Measurements from ENCODE around the gene DNER. TPM values are rescaled to one million over a fixed set of nuclear protein-coding genes. Genes with fewer than 3 reads are reported as not detected.

DNER gene
- total RNA-seq, 1 donor from 2014 or later: not detected

- Mint-ChIP-seq H3K36me3 (ENCODE audit: low read depth) (no peaks in the 10 kb centered on the region), H3K9me3 (ENCODE audit: low read depth) (no peaks in the 10 kb centered on the region), H3K4me1 (ENCODE audit: low read depth) (no peaks in the 10 kb centered on the region), H3K27me3 (ENCODE audit: low read depth) (peaks cover 42% of the 10 kb centered on the region), H3K27ac (ENCODE audit: unreplicated experiment) (no peak overlapping the region), H3K4me3 (ENCODE audit: unreplicated experiment) (no peak overlapping the region)
- no peak for TF ChIP-seq CTCF (IDR thresholded peaks at IDR 0.05)
- no peak for DNase-seq (ENCODE audit: low spot score)
Observed at GRCh38 chr2:229575569-229576315, 138.6 kb downstream of the DNER start.

GRCh38 chr2:229572507-229573271 is 141.7 kb downstream of the DNER start:
- Mint-ChIP-seq H3K27me3 (ENCODE audit: low read depth) (peaks cover 18% of the 10 kb centered on the region), H3K4me3 (ENCODE audit: unreplicated experiment) (no peak overlapping the region), H3K27ac (ENCODE audit: unreplicated experiment) (no peak overlapping the region), H3K4me1 (ENCODE audit: low read depth) (no peaks in the 10 kb centered on the region), H3K9me3 (ENCODE audit: low read depth) (no peaks in the 10 kb centered on the region), H3K36me3 (ENCODE audit: low read depth) (no peaks in the 10 kb centered on the region)
- TF ChIP-seq CTCF (IDR thresholded peaks at IDR 0.05): no peak
- no peak for DNase-seq (ENCODE audit: low spot score)

- Mint-ChIP-seq H3K36me3 (ENCODE audit: low read depth) (no peaks in the 10 kb centered on the region), H3K4me1 (ENCODE audit: low read depth) (no peaks in the 10 kb centered on the region), H3K4me3 (ENCODE audit: unreplicated experiment) (no peak overlapping the region), H3K27ac (ENCODE audit: unreplicated experiment) (no peak overlapping the region), H3K27me3 (ENCODE audit: low read depth) (peaks cover 9% of the 10 kb centered on the region), H3K9me3 (ENCODE audit: low read depth) (no peaks in the 10 kb centered on the region)
- TF ChIP-seq CTCF (IDR thresholded peaks at IDR 0.05): no peak
- DNase-seq (ENCODE audit: low spot score): no peak
Observed at GRCh38 chr2:229571243-229571642, 143.1 kb downstream of the DNER start.

- Mint-ChIP-seq H3K9me3 (ENCODE audit: low read depth) (no peaks in the 10 kb centered on the region), H3K27ac (ENCODE audit: unreplicated experiment) (no peak overlapping the region), H3K27me3 (ENCODE audit: low read depth) (no peaks in the 10 kb centered on the region), H3K4me3 (ENCODE audit: unreplicated experiment) (no peak overlapping the region), H3K4me1 (ENCODE audit: low read depth) (no peaks in the 10 kb centered on the region), H3K36me3 (ENCODE audit: low read depth) (no peaks in the 10 kb centered on the region)
- DNase-seq (ENCODE audit: low spot score): no peak
- TF ChIP-seq CTCF (IDR thresholded peaks at IDR 0.05): no peak
Observed at GRCh38 chr2:229566370-229566769, 148.0 kb downstream of the DNER start.

- Mint-ChIP-seq H3K27me3 (ENCODE audit: low read depth) (no peaks in the 10 kb centered on the region), H3K36me3 (ENCODE audit: low read depth) (no peaks in the 10 kb centered on the region), H3K4me1 (ENCODE audit: low read depth) (no peaks in the 10 kb centered on the region), H3K9me3 (ENCODE audit: low read depth) (no peaks in the 10 kb centered on the region), H3K4me3 (ENCODE audit: unreplicated experiment) (no peak overlapping the region), H3K27ac (ENCODE audit: unreplicated experiment) (no peak overlapping the region)
- no peak for DNase-seq (ENCODE audit: low spot score)
- TF ChIP-seq CTCF (IDR thresholded peaks at IDR 0.05): no peak
Observed at GRCh38 chr2:229564300-229564907, 150.0 kb downstream of the DNER start.
